Mesendoderm (in vitro differentiated cells): ENCODE measurements around the gene CUEDC1.

Experiments used
- DNase-seq: peaks from one replicate; pipeline ENCODE4 v3.0.0; 2013
- H2AK5ac ChIP-seq: 2 replicates; pipeline ENCODE4 v1.6.1; 2013; ENCODE audit warnings: low read length, inconsistent platforms
- H2BK120ac ChIP-seq: 2 replicates; pipeline ENCODE4 v1.6.1; 2013; ENCODE audit warnings: low read depth, mild to moderate bottlenecking, low read length, moderate library complexity, mixed read lengths
- H2BK15ac ChIP-seq: replicated peaks from 2 replicates; pipeline ENCODE4 v1.6.1; 2013; ENCODE audit warnings: low read depth, mild to moderate bottlenecking, moderate library complexity
- H2BK5ac ChIP-seq: 2 replicates; pipeline ENCODE4 v1.6.1; 2013; ENCODE audit warnings: low read length, inconsistent platforms
- H3K18ac ChIP-seq: 2 replicates; pipeline ENCODE4 v1.6.1; 2013; ENCODE audit warnings: mild to moderate bottlenecking, low read length, mixed read lengths
- H3K23ac ChIP-seq: one replicate; pipeline ENCODE4 v1.6.1; 2013; ENCODE audit warnings: low read length
- H3K27ac ChIP-seq: 2 replicates; pipeline ENCODE4 v1.5.1; 2013; ENCODE audit warnings: low read depth, mild to moderate bottlenecking, inconsistent platforms, low read length, moderate library complexity
- H3K27me3 ChIP-seq: 2 replicates; pipeline ENCODE4 v1.6.1; 2013; ENCODE audit warnings: low read length, control low read depth, mild to moderate bottlenecking, inconsistent platforms; ENCODE audit not compliant: insufficient read depth, poor library complexity
- H3K36me3 ChIP-seq: 2 replicates; pipeline ENCODE4 v1.6.1; 2013; ENCODE audit warnings: low read length, inconsistent platforms; ENCODE audit not compliant: control insufficient read depth, insufficient read depth
- H3K4ac ChIP-seq: one replicate; pipeline ENCODE4 v1.6.1; 2013; ENCODE audit warnings: low read depth, mild to moderate bottlenecking, low read length, moderate library complexity
- H3K4me1 ChIP-seq: 2 replicates; pipeline ENCODE4 v1.6.1; 2013; ENCODE audit warnings: low read depth, low read length, inconsistent platforms; ENCODE audit not compliant: control insufficient read depth
- H3K4me2 ChIP-seq: 2 replicates; pipeline ENCODE4 v1.6.1; 2013; ENCODE audit warnings: low read length
- H3K4me3 ChIP-seq: 2 replicates; pipeline ENCODE4 v1.5.1; 2013; ENCODE audit warnings: mild to moderate bottlenecking, low read length
- H3K56ac ChIP-seq: one replicate; pipeline ENCODE4 v1.6.1; 2013; ENCODE audit warnings: low read length
- H3K79me1 ChIP-seq: 2 replicates; pipeline ENCODE4 v1.6.1; 2013; ENCODE audit warnings: low read length, inconsistent platforms
- H3K79me2 ChIP-seq: 2 replicates; pipeline ENCODE4 v1.6.1; 2013; ENCODE audit warnings: mild to moderate bottlenecking, low read length; ENCODE audit not compliant: control insufficient read depth, insufficient read depth
- H3K9ac ChIP-seq: 2 replicates; pipeline ENCODE4 v1.6.1; 2013; ENCODE audit warnings: low read length, inconsistent platforms
- H4K5ac ChIP-seq: one replicate; pipeline ENCODE4 v1.6.1; 2013; ENCODE audit warnings: low read length
- H4K8ac ChIP-seq: one replicate; pipeline ENCODE4 v1.6.1; 2013; ENCODE audit warnings: low read depth, mild to moderate bottlenecking, control low read depth, low read length, moderate library complexity
- WGBS: extraction: QIAGEN DNeasy Blood & Tissue Kit; methylation state at CpG from one replicate; pipeline ENCODE4 v1.1.7; 2013; ENCODE audit warnings: low lambda C conversion rate, missing lambda C conversion rate; ENCODE audit not compliant: insufficient coverage; ENCODE audit errors: extremely low coverage; 5-methylcytosine and 5-hydroxymethylcytosine counted together

The CUEDC1 gene

DNA sequence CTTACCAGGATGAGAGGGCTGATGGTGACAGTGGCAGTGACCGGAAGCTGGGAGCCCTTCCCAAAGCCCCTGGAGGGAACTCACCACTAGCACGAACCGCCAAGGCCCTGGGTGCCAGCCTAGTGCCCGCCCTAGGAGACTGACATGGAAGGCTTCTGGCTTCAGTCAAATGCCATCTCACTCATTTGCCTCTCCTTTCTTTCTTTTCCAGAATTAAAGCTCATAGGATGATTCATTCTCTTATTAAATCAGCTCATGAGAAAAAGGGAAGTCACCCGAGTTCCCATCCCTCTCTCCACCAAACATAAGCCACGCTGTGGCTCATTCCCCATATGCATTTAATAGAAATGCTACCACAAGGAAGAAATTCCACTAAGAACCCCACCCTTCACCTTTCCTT lies 12.1 kb downstream of the CUEDC1 start:
- WGBS: no CpG with 5 or more reads among the region's 6 CpGs
- peaks cover 4% of the 10 kb centered on the region for H3K79me2 ChIP-seq
- no peak for DNase-seq

DNA sequence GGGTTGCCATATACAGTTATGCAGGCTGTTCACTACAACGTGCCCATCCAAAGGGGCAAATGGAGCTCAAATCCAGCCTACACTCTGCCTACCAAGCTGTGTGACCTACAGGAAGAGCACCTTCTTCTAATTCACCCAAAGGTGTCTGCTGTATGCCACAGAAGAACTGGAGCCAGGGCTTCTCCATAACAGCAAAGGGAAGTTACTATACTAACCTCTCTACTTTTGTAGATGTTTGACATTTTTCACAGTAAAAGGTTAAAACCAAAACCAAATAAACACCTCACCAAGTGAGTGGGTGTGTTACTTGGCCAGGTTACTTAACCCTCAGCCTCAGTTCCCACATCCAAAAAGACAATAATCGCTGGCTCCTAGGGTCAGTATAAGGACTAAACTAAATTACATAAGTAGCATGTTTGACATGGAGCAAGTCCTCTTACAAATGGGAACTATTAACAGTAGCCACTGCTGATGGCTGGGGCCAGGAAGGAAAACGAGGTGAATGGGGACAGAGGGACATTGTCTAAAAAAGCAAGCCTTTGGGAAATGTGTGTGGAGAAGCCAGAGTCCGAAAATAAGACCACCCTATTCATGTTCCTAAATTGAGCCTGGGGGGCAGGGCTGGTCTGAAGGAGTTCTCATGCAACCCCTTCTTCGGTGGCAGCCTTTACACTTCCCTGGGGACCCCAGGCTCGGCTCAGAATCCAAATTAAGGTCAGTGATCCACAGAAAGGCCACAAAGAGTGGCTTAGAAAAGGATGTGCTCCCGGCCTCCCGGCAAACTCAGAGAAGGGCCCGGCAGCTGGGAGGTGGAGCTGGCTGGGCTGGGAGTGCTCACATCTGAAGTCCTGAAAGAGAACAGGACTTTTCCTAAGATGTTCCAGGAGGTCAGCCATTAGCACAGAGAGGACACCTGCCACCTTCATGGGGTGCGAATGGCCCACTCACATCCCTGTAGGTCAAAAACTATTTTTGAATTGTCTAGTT lies 13.5 kb downstream of the CUEDC1 start:
- Histone ChIP-seq H3K4me1 (peaks cover under 1% of the 10 kb centered on the region), H3K27ac (no peak overlapping the region)

More for the DNA sequence above, 12.1 kb downstream of the CUEDC1 start:
- Histone ChIP-seq H3K4me2 (no peak overlapping the region), H2BK120ac (no peak overlapping the region), H3K9ac (no peak overlapping the region), H3K4ac (no peak overlapping the region), H3K27me3 (no peaks in the 10 kb centered on the region), H2BK5ac (no peak overlapping the region), H4K5ac (no peak overlapping the region), H3K4me3 (no peak overlapping the region), H3K18ac (no peak overlapping the region), H3K36me3 (no peaks in the 10 kb centered on the region), H2AK5ac (no peak overlapping the region), H3K56ac (no peak overlapping the region), H3K27ac (no peak overlapping the region), H3K23ac (no peak overlapping the region), H4K8ac (no peak overlapping the region), H3K4me1 (peaks cover 2% of the 10 kb centered on the region), H3K79me1 (peaks cover 8% of the 10 kb centered on the region), H2BK15ac (no peak overlapping the region)

DNA sequence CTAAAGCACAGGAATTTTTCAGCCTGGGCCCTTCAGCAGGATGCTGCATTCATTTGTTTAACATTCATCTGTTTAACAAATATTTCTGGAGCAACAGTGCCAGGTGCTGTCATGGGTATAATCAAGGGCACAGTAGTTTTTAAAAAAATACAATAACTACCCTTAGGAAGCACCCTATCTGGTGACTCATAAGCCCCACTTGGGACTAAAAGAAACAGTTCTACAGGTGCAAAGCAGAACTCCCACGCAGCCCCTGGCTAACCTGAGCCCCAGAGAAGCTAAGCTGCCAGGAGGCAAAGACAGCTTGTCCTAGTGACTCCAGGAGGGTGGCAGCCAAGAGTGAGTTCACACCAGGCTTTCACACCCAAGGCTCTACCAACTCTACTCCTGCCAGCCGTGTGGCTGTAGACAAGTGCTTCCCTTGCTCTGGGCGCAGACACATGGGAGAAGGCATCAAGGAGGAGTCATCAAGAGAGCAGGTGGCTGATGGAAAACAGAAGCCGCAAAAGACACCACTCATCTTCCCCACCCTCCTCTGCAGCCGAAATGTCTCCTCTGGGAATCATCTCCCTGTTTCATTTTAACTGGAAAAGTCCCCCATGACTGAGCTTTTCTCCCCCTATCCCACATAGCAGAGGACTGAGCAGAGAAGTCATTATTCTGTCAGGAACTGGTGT lies 14.4 kb downstream of the CUEDC1 start:
- DNase-seq: no peak
- peaks cover 6% of the 10 kb centered on the region for H3K4me1 ChIP-seq
- H3K79me1 ChIP-seq: peaks cover 8% of the 10 kb centered on the region
- H3K4me2 ChIP-seq: no peak overlapping the region
- no peak overlapping the region for H3K27ac ChIP-seq
- no peaks in the 10 kb centered on the region for H3K36me3 ChIP-seq
- no peak overlapping the region for H2BK15ac ChIP-seq
- no peak overlapping the region for H4K8ac ChIP-seq
- no peaks in the 10 kb centered on the region for H3K27me3 ChIP-seq
- no peak overlapping the region for H4K5ac ChIP-seq
- no peak overlapping the region for H3K56ac ChIP-seq
- H2AK5ac ChIP-seq: no peak overlapping the region
- H2BK5ac ChIP-seq: no peak overlapping the region
- WGBS: no CpG with 5 or more reads among the region's 5 CpGs
- peaks cover 2% of the 10 kb centered on the region for H3K79me2 ChIP-seq
- no peak overlapping the region for H3K4ac ChIP-seq
- H2BK120ac ChIP-seq: no peak overlapping the region
- H3K9ac ChIP-seq: no peak overlapping the region
- no peak overlapping the region for H3K23ac ChIP-seq
- no peak overlapping the region for H3K18ac ChIP-seq
- H3K4me3 ChIP-seq: no peak overlapping the region

More for the DNA sequence above, 13.5 kb downstream of the CUEDC1 start:
- Histone ChIP-seq H2BK5ac (no peak overlapping the region), H3K79me2 (peaks cover 2% of the 10 kb centered on the region), H3K23ac (no peak overlapping the region), H3K27me3 (no peaks in the 10 kb centered on the region), H3K18ac (no peak overlapping the region), H3K4me3 (no peak overlapping the region), H2BK15ac (no peak overlapping the region), H3K4me2 (no peak overlapping the region), H3K9ac (no peak overlapping the region), H2BK120ac (no peak overlapping the region), H3K4ac (no peak overlapping the region), H2AK5ac (no peak overlapping the region), H4K8ac (no peak overlapping the region), H3K36me3 (no peaks in the 10 kb centered on the region), H3K79me1 (peaks cover 6% of the 10 kb centered on the region), H4K5ac (no peak overlapping the region), H3K56ac (no peak overlapping the region)
- no CpG with 5 or more reads among the region's 10 CpGs for WGBS
- no peak for DNase-seq

GRCh38 chr17:57940231-57940630 lies 15.0 kb downstream of the CUEDC1 start:
- no peak for DNase-seq
- Histone ChIP-seq H3K36me3 (no peaks in the 10 kb centered on the region), H4K8ac (no peak overlapping the region), H2BK5ac (no peak overlapping the region), H3K4me2 (no peak overlapping the region), H3K56ac (no peak overlapping the region), H2AK5ac (no peak overlapping the region), H4K5ac (no peak overlapping the region), H3K23ac (no peak overlapping the region), H3K4me1 (peaks cover 8% of the 10 kb centered on the region), H3K27me3 (no peaks in the 10 kb centered on the region), H3K27ac (no peak overlapping the region), H3K4ac (no peak overlapping the region), H3K4me3 (no peak overlapping the region), H2BK15ac (no peak overlapping the region), H3K79me2 (peaks cover 2% of the 10 kb centered on the region), H3K79me1 (peaks cover 8% of the 10 kb centered on the region), H3K9ac (no peak overlapping the region), H2BK120ac (no peak overlapping the region), H3K18ac (no peak overlapping the region)
- no CpG with 5 or more reads among the region's 5 CpGs for WGBS

DNA sequence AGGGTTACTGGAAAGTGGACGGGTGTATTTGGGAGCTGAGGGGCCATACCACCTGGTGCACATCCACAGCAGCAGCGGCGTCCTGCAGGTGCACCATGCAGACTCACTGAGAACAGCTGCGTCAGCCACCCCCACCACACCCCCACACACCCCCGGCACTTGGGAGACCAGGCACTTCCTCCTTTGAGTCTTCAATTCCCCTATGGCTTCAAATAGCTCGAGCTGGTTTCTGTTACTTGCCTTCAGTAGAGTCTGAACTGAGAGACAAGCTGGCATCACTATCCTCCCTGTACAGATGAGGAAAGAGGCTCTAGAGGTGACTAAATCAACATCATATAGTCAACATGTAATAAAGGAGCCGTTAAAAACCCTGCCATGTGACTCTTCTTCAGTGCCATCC lies 15.4 kb downstream of the CUEDC1 start:
- Histone ChIP-seq H3K56ac (no peak overlapping the region), H2BK120ac (no peak overlapping the region), H3K4me1 (peaks cover 8% of the 10 kb centered on the region), H3K18ac (no peak overlapping the region), H3K27me3 (no peaks in the 10 kb centered on the region), H2AK5ac (no peak overlapping the region), H3K4me3 (no peak overlapping the region), H3K4ac (no peak overlapping the region), H4K5ac (no peak overlapping the region), H3K27ac (no peak overlapping the region), H2BK5ac (no peak overlapping the region), H3K23ac (no peak overlapping the region), H3K79me1 (peaks cover 8% of the 10 kb centered on the region), H3K79me2 (peaks cover 2% of the 10 kb centered on the region), H3K36me3 (no peaks in the 10 kb centered on the region), H3K4me2 (no peak overlapping the region), H2BK15ac (no peak overlapping the region), H4K8ac (no peak overlapping the region), H3K9ac (no peak overlapping the region)
- WGBS: no CpG with 5 or more reads among the region's 7 CpGs
- no peak for DNase-seq
